ENCODE results near the gene PJA1. TPM values are rescaled to one million over a fixed set of nuclear protein-coding genes. Genes with fewer than 3 reads are reported as not detected.

The PJA1 gene
- total RNA-seq, 3 donors from 2014 or later (not counting 1 experiment from before 2014, with no cell fraction given), result 18.5 to 23.4 (median 22.0) TPM

DNA sequence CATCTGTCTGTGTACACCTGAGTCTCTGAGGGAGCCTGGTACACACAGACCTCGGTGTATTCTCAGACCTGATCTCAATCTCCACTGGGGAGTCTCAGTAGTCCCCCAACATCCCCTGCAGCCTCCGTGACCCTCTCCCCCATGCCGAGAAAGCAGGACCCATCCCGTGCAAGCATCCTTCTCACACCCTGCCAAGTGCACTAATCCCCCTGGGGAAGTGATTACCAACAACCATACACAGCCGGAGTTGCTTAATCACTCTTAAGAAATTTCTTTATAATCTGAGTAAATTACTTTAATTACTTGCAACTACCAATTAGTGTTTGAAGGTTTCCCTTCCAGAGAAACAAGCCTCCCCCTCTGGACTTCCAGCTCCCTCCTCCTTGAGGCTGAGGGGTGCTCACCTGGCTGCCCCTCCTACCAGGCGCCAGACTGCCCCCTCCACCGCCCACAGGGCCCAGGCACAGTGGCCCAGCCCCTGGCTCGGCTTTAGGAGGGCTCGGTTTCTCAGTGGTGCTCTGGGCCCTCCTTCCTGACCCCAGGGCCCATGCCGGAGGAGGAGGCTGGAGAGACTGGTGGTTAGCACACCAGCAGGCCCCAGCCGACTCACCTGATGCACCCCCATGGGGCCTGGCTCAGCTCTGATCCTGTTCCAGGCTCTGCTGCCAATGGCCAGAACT lies 43.8 kb downstream of the PJA1 start:
- ATAC-seq (no peak), DNase-seq (no peak)
- TF ChIP-seq, protein P1, sequence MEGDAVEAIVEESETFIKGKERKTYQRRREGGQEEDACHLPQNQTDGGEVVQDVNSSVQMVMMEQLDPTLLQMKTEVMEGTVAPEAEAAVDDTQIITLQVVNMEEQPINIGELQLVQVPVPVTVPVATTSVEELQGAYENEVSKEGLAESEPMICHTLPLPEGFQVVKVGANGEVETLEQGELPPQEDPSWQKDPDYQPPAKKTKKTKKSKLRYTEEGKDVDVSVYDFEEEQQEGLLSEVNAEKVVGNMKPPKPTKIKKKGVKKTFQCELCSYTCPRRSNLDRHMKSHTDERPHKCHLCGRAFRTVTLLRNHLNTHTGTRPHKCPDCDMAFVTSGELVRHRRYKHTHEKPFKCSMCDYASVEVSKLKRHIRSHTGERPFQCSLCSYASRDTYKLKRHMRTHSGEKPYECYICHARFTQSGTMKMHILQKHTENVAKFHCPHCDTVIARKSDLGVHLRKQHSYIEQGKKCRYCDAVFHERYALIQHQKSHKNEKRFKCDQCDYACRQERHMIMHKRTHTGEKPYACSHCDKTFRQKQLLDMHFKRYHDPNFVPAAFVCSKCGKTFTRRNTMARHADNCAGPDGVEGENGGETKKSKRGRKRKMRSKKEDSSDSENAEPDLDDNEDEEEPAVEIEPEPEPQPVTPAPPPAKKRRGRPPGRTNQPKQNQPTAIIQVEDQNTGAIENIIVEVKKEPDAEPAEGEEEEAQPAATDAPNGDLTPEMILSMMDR (IDR thresholded peaks at IDR 0.05), result no peak
- H3K27ac ChIP-seq (ENCODE audit: low read length), result no peak overlapping the region
- no peaks in the 10 kb centered on the region for H3K4me1 ChIP-seq (ENCODE audit: control insufficient read depth, insufficient read depth, low read length)
- intact Hi-C loops (cut with micrococcal nuclease), result no loop called here
- H3K4me3 ChIP-seq (ENCODE audit: low read length), result no peak overlapping the region
- H3K9me3 ChIP-seq (ENCODE audit: control insufficient read depth, insufficient read depth, low read length), result no peaks in the 10 kb centered on the region
- 93% methylated on average over 10 of the region's 11 CpGs for WGBS (ENCODE audit: insufficient coverage)
- no peak overlapping the region for H3K4me3 Mint-ChIP-seq
- H3K27me3 Mint-ChIP-seq (ENCODE audit: low read depth in 2 of 2), result peaks cover 2 to 11% of the 10 kb centered on the region in 2 donors
- H3K9me3 Mint-ChIP-seq, result no peaks in the 10 kb centered on the region
- no peaks in the 10 kb centered on the region for H3K4me1 Mint-ChIP-seq
- no peaks in the 10 kb centered on the region for H3K36me3 ChIP-seq (ENCODE audit: control insufficient read depth, insufficient read depth, low read length)
- no peaks in the 10 kb centered on the region for H3K36me3 Mint-ChIP-seq
- H3K27me3 ChIP-seq (ENCODE audit: control insufficient read depth, insufficient read depth, low read length), result no peaks in the 10 kb centered on the region
- H3K27ac Mint-ChIP-seq, result no peak overlapping the region

DNA sequence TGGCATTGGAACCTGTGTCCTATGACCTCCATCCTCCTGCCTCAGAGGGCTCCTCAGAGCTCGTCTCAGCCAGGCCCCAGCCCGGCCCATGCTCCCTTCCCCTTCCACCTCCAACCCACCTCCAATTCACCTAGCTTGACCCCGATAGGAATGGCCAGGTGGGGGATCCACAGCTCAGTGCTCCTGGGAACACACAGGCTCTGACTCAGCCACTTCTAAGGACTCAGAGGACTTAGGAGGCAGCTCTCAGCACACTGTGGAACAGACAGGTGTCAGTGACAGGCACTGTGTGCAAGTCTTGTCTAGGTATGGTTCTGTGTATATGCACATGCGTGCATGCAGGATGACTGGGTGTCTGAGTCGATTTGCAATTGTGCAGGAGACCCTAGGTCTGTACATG lies 44.8 kb downstream of the PJA1 start:
- TF ChIP-seq, protein P1 (IDR thresholded peaks at IDR 0.05), result no peak
- Histone ChIP-seq H3K27me3 (ENCODE audit: control insufficient read depth, insufficient read depth, low read length) (no peaks in the 10 kb centered on the region), H3K4me1 (ENCODE audit: control insufficient read depth, insufficient read depth, low read length) (peaks cover 5% of the 10 kb centered on the region), H3K27ac (ENCODE audit: low read length) (no peak overlapping the region), H3K4me3 (ENCODE audit: low read length) (no peak overlapping the region), H3K36me3 (ENCODE audit: control insufficient read depth, insufficient read depth, low read length) (no peaks in the 10 kb centered on the region), H3K9me3 (ENCODE audit: control insufficient read depth, insufficient read depth, low read length) (no peaks in the 10 kb centered on the region)
- WGBS (ENCODE audit: insufficient coverage), result 83% methylated on average over 5 of the region's 5 CpGs
- intact Hi-C loops (cut with micrococcal nuclease), result no loop called here
- no peak for DNase-seq
- no peak for ATAC-seq
- H3K4me1 Mint-ChIP-seq, result peaks cover 0 to 9% of the 10 kb centered on the region in 2 donors
- no peak overlapping the region for H3K27ac Mint-ChIP-seq
- no peaks in the 10 kb centered on the region for H3K9me3 Mint-ChIP-seq
- H3K36me3 Mint-ChIP-seq, result no peaks in the 10 kb centered on the region
- peaks cover 2 to 11% of the 10 kb centered on the region in 2 donors for H3K27me3 Mint-ChIP-seq (ENCODE audit: low read depth in 2 of 2)
- H3K4me3 Mint-ChIP-seq, result no peak overlapping the region

DNA sequence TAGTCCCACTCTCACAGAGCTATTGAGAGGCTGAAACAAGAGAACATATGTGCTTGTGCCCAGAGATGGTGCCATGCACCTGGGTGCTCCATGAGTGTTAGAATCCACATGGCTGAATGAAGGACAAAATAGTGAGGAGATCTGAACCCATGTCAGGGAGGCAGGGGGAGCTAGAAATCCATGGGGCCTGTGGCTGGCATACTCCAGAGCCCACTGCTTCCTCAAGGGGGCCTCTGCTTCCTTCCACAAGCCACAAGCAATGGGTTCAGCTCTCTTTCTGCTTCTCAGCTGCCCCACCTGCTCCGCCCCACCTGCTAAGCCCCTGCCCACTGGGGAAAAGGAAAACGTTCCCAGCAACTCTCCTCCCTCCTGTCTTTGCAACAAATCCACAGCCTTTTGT lies 46.1 kb downstream of the PJA1 start:
- intact Hi-C loops (cut with micrococcal nuclease), result no loop called here
- Histone ChIP-seq H3K27ac (ENCODE audit: low read length) (no peak overlapping the region), H3K36me3 (ENCODE audit: control insufficient read depth, insufficient read depth, low read length) (no peaks in the 10 kb centered on the region), H3K4me3 (ENCODE audit: low read length) (no peak overlapping the region), H3K9me3 (ENCODE audit: control insufficient read depth, insufficient read depth, low read length) (no peaks in the 10 kb centered on the region), H3K27me3 (ENCODE audit: control insufficient read depth, insufficient read depth, low read length) (no peaks in the 10 kb centered on the region), H3K4me1 (ENCODE audit: control insufficient read depth, insufficient read depth, low read length) (peaks cover 17% of the 10 kb centered on the region)
- Mint-ChIP-seq H3K9me3 (no peaks in the 10 kb centered on the region), H3K36me3 (no peaks in the 10 kb centered on the region), H3K4me1 (peaks cover 0 to 9% of the 10 kb centered on the region in 2 donors), H3K27me3 (ENCODE audit: low read depth in 2 of 2) (peaks cover 2 to 11% of the 10 kb centered on the region in 2 donors), H3K27ac (no peak overlapping the region), H3K4me3 (no peak overlapping the region)
- no peak for DNase-seq
- TF ChIP-seq, protein P1 (IDR thresholded peaks at IDR 0.05), result no peak
- 17% methylated on average over 1 of the region's 2 CpGs for WGBS (ENCODE audit: insufficient coverage)
- ATAC-seq, result no peak

Data from natural killer cell (primary cell).